Duodenal mucosa (tissue), 2 donors: ENCODE data around the gene DESI1.

ENCODE experiments used
- H3K27ac ChIP-seq: one replicate; pipeline ENCODE4 v1.7.0; 2013; ENCODE audit warnings: low read depth, low read length
- H3K27me3 ChIP-seq, 2 donors: one replicate each; pipeline ENCODE4 v1.7.0; 2013; ENCODE audit warnings: low read length in 2 of 2, control low read depth in 1 of 2; ENCODE audit not compliant: insufficient read depth in 2 of 2, control insufficient read depth in 1 of 2
- H3K36me3 ChIP-seq, 2 donors: one replicate each; pipeline ENCODE4 v1.7.0; 2013; ENCODE audit warnings: low read length in 2 of 2, control low read depth in 1 of 2; ENCODE audit not compliant: insufficient read depth in 2 of 2, control insufficient read depth in 1 of 2
- H3K4me1 ChIP-seq, 2 donors: one replicate each; pipeline ENCODE4 v1.7.0; 2013; ENCODE audit warnings: low read length in 2 of 2, control low read depth in 1 of 2; ENCODE audit not compliant: insufficient read depth in 2 of 2, control insufficient read depth in 1 of 2
- H3K4me3 ChIP-seq, 2 donors: one replicate each; pipeline ENCODE4 v1.7.0; 2013; ENCODE audit warnings: low read length in 2 of 2, low read depth in 1 of 2
- H3K9ac ChIP-seq, 2 donors: one replicate each; pipeline ENCODE4 v1.7.0; 2013; ENCODE audit warnings: low read length in 2 of 2, low read depth in 1 of 2
- H3K9me3 ChIP-seq, 2 donors: one replicate each; pipeline ENCODE4 v1.7.0; 2013; ENCODE audit warnings: low read length in 2 of 2, control low read depth in 1 of 2; ENCODE audit not compliant: control insufficient read depth in 1 of 2

DESI1 gene

GRCh38 chr22:41550952-41551491 lies 69.8 kb downstream of the DESI1 start:
- Histone ChIP-seq H3K4me1 (no peaks in the 10 kb centered on the region), H3K9ac (no peak overlapping the region), H3K27me3 (no peaks in the 10 kb centered on the region), H3K9me3 (no peaks in the 10 kb centered on the region), H3K27ac (no peak overlapping the region), H3K4me3 (no peak overlapping the region), H3K36me3 (no peaks in the 10 kb centered on the region)

GRCh38 chr22:41548830-41549211 lies 72.0 kb downstream of the DESI1 start:
- H3K36me3 ChIP-seq, result no peaks in the 10 kb centered on the region
- H3K27me3 ChIP-seq, result no peaks in the 10 kb centered on the region
- H3K4me3 ChIP-seq, result no peak overlapping the region
- no peak overlapping the region for H3K27ac ChIP-seq
- no peaks in the 10 kb centered on the region for H3K9me3 ChIP-seq
- H3K4me1 ChIP-seq, result peaks cover 5 to 6% of the 10 kb centered on the region in 2 donors
- no peak overlapping the region for H3K9ac ChIP-seq
